CD4-positive, alpha-beta T cell (primary cell): Measurements from ENCODE around the gene CSNK1E. TPM values are rescaled to one million over a fixed set of nuclear protein-coding genes. Genes with fewer than 3 reads are reported as not detected.

Experiments
- ATAC-seq: fragments of 200-7000 bp; cut with Tn5 transposase; one replicate; pipeline ENCODE4 v1.10.0; 2022; ENCODE audit warnings: mild to moderate bottlenecking; ENCODE audit not compliant: poor library complexity
- CTCF ChIA-PET: fragments of 350-600 bp; sonication (Branson Sonifier 250); formaldehyde crosslinking; loops from one replicate; lab custom pipeline; 2021; ENCODE audit warnings: antibody characterized with exemption, inconsistent platforms; lab: Charles Lee
- POLR2A ChIA-PET: fragments of 350-600 bp; sonication (Branson Sonifier 250); formaldehyde crosslinking; loops from one replicate; lab custom pipeline; 2021; ENCODE audit warnings: antibody characterized with exemption, inconsistent platforms; lab: Charles Lee
- DNase-seq, 14 experiments: peaks; one replicate each; pipeline ENCODE4 v3.0.0-alpha.2; 2013 to 2020; ENCODE audit warnings: mixed read lengths in 2 of 14
- H3K27ac ChIP-seq, 2 donors: one replicate each; pipeline versions ENCODE4 v1.5.1 to v1.7.0; 2013; ENCODE audit warnings: low read length in 2 of 2, low read depth in 1 of 2, mild to moderate bottlenecking in 1 of 2
- H3K27me3 ChIP-seq, 2 experiments: 1 replicate in 1 of 2; 2 replicates in 1 of 2; pipeline versions ENCODE4 v1.6.1 to v1.7.0; 2013; ENCODE audit warnings: low read length in 2 of 2, control low read depth in 1 of 2, mild to moderate bottlenecking in 1 of 2, moderate library complexity in 1 of 2; ENCODE audit not compliant: insufficient read depth in 2 of 2, control insufficient read depth in 1 of 2
- H3K36me3 ChIP-seq: one replicate; pipeline ENCODE4 v1.6.1; 2013; ENCODE audit warnings: low read length, control low read depth; ENCODE audit not compliant: insufficient read depth
- H3K4me1 ChIP-seq: one replicate; pipeline ENCODE4 v1.6.1; 2013; ENCODE audit warnings: low read length, control low read depth; ENCODE audit not compliant: insufficient read depth
- H3K4me3 ChIP-seq: one replicate; pipeline ENCODE4 v1.5.1; 2013; ENCODE audit warnings: mild to moderate bottlenecking, low read length, moderate library complexity
- H3K9me3 ChIP-seq, 2 experiments: 1 replicate in 1 of 2; 2 replicates in 1 of 2; pipeline versions ENCODE4 v1.6.1 to v1.7.0; 2013; ENCODE audit warnings: low read length in 2 of 2, mild to moderate bottlenecking in 2 of 2, control low read depth in 1 of 2, moderate library complexity in 1 of 2; ENCODE audit not compliant: control insufficient read depth in 1 of 2, insufficient read depth in 1 of 2
- H3K27ac Mint-ChIP-seq: one replicate; pipeline ENCODE4 v1.8.0; 2020; ENCODE audit warnings: mixed read lengths
- H3K27me3 Mint-ChIP-seq: one replicate; pipeline ENCODE4 v1.8.0; 2021; ENCODE audit warnings: mixed read lengths
- H3K36me3 Mint-ChIP-seq: one replicate; pipeline ENCODE4 v1.8.0; 2021; ENCODE audit warnings: low read depth, mixed read lengths
- H3K4me1 Mint-ChIP-seq: one replicate; pipeline ENCODE4 v1.8.0; 2021; ENCODE audit warnings: low read depth, mixed read lengths
- H3K4me3 Mint-ChIP-seq: one replicate; pipeline ENCODE4 v1.8.0; 2020; ENCODE audit warnings: mild to moderate bottlenecking, mixed read lengths
- H3K9me3 Mint-ChIP-seq: one replicate; pipeline ENCODE4 v1.8.0; 2020; ENCODE audit warnings: mixed read lengths
- intact Hi-C, 2 experiments: fragments of 100-400 bp; cut with DNase I in 1 of 2; cut with micrococcal nuclease in 1 of 2; formaldehyde crosslinking; loops; one replicate each; pipeline versions ENCODE4 v1.15.1 to v1.9.0; 2023 to 2025; cut with DNase I, micrococcal nuclease
- total RNA-seq, 174 experiments: library from RNA in 2 of 174; stranded (reverse) in 2 of 174; gene quantifications; one replicate each; pipeline ENCODE4 v1.2.3 and lab custom pipeline; 2021 to 2026
- TF ChIP-seq, protein P1 (sequence below): fragments of 200-600 bp; IDR thresholded peaks from one replicate; pipeline ENCODE4 v1.8.0; 2022; ENCODE audit warnings: antibody characterized with exemption, mild to moderate bottlenecking

Gene CSNK1E
- total RNA-seq, 2 experiments from 2014 or later = 208 to 217 TPM

GRCh38 chr22:38355275-38355674 lies 38.0 kb upstream of the CSNK1E start:
- Histone ChIP-seq H3K27ac (no peak overlapping the region), H3K4me3 (no peak overlapping the region), H3K4me1 (peaks cover 7% of the 10 kb centered on the region), H3K27me3 (no peaks in the 10 kb centered on the region), H3K9me3 (no peaks in the 10 kb centered on the region), H3K36me3 (no peaks in the 10 kb centered on the region)
- Mint-ChIP-seq H3K9me3 (no peaks in the 10 kb centered on the region), H3K27me3 (no peaks in the 10 kb centered on the region), H3K36me3 (no peaks in the 10 kb centered on the region), H3K4me3 (no peak overlapping the region), H3K27ac (no peak overlapping the region), H3K4me1 (no peaks in the 10 kb centered on the region)
- no peak for ATAC-seq
- POLR2A ChIA-PET = no interaction called here
- no peak for DNase-seq
- CTCF ChIA-PET = no interaction called here
- TF ChIP-seq, protein P1, sequence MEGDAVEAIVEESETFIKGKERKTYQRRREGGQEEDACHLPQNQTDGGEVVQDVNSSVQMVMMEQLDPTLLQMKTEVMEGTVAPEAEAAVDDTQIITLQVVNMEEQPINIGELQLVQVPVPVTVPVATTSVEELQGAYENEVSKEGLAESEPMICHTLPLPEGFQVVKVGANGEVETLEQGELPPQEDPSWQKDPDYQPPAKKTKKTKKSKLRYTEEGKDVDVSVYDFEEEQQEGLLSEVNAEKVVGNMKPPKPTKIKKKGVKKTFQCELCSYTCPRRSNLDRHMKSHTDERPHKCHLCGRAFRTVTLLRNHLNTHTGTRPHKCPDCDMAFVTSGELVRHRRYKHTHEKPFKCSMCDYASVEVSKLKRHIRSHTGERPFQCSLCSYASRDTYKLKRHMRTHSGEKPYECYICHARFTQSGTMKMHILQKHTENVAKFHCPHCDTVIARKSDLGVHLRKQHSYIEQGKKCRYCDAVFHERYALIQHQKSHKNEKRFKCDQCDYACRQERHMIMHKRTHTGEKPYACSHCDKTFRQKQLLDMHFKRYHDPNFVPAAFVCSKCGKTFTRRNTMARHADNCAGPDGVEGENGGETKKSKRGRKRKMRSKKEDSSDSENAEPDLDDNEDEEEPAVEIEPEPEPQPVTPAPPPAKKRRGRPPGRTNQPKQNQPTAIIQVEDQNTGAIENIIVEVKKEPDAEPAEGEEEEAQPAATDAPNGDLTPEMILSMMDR = no peak
- intact Hi-C loops = no loop called here

- ChIA-PET CTCF (interaction anchor here (1.3 kb wide), 1 partner anchor 302 kb away, joined by 4 read pairs; no protein-coding TSS in a partner anchor), POLR2A (no interaction called here)
- Mint-ChIP-seq H3K4me3 (no peak overlapping the region), H3K9me3 (no peaks in the 10 kb centered on the region), H3K27me3 (no peaks in the 10 kb centered on the region), H3K36me3 (no peaks in the 10 kb centered on the region), H3K4me1 (no peaks in the 10 kb centered on the region), H3K27ac (no peak overlapping the region)
- ATAC-seq (no peak), DNase-seq (no peak)
- no peaks in the 10 kb centered on the region for H3K9me3 ChIP-seq
- H3K4me3 ChIP-seq = no peak overlapping the region
- intact Hi-C loops = loop anchor here (1.0 to 2.0 kb wide), 5 partner anchors 47 to 301 kb away; no protein-coding TSS in a partner anchor
- H3K27ac ChIP-seq = no peak overlapping the region
- H3K27me3 ChIP-seq = no peaks in the 10 kb centered on the region
- peaks cover 7% of the 10 kb centered on the region for H3K4me1 ChIP-seq
- TF ChIP-seq, protein P1 = no peak
- no peaks in the 10 kb centered on the region for H3K36me3 ChIP-seq
These were observed 36.5 kb upstream of the CSNK1E start for GRCh38 chr22:38353701-38354100.

DNA sequence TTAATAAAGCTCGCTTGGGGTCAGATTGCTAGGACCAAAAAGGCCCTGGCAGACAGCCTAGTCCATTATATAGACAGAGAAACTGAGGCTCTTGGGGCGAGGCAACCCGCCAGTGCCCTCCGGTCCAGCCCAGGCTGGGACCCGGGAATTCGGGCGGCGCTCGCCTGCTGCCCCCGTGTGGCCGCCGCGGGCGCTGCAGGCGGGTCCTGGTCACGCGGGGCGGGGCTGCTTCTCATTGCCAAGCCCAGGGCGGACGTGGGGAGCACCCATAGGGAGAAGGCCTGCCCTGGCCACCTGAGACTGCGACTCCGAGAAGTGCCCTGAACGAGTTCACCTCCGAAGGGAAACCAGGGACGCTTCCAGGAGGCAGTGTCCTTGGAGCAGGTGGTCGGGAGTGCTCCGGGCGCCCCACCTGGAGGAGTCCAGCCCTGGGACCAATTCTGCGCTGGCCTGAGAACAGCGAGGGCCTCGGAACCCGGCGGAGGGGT lies 36.0 kb upstream of the CSNK1E start:
- peak; percentile 38 to 81 (median 64) for DNase-seq

More for the DNA sequence above, 36.0 kb upstream of the CSNK1E start:
- H3K9me3 Mint-ChIP-seq = no peaks in the 10 kb centered on the region
- Histone ChIP-seq H3K27me3 (no peaks in the 10 kb centered on the region), H3K4me3 (no peak overlapping the region), H3K9me3 (no peaks in the 10 kb centered on the region), H3K4me1 (peaks cover 7% of the 10 kb centered on the region), H3K36me3 (no peaks in the 10 kb centered on the region), H3K27ac (no peak overlapping the region)
- no peaks in the 10 kb centered on the region for H3K4me1 Mint-ChIP-seq
- POLR2A ChIA-PET = no interaction called here
- CTCF ChIA-PET = interaction anchor here (0.8 to 1.3 kb wide), 2 partner anchors 47 to 301 kb away, joined by 3 to 4 read pairs; no protein-coding TSS in a partner anchor
- TF ChIP-seq, protein P1 = peak; percentile 99
- intact Hi-C loops = loop anchor here (1.0 to 2.0 kb wide), 5 partner anchors 48 to 301 kb away; no protein-coding TSS in a partner anchor
- H3K27me3 Mint-ChIP-seq = no peaks in the 10 kb centered on the region
- H3K36me3 Mint-ChIP-seq = no peaks in the 10 kb centered on the region
- H3K4me3 Mint-ChIP-seq = no peak overlapping the region
- peak; percentile 94 for ATAC-seq
- H3K27ac Mint-ChIP-seq = no peak overlapping the region
